GM12878 (cell line): ENCODE measurements around the gene TIPARP. TPM values are rescaled to one million over a fixed set of nuclear protein-coding genes. Genes with fewer than 3 reads are reported as not detected.

Experiments
- ATAC-seq: fragments of 200-7000 bp; cut with Tn5 transposase; 3 replicates; pipeline ENCODE4 v1.9.1; 2020; ENCODE audit warnings: mild to moderate bottlenecking, moderate library complexity
- BruUV-seq: library from RNA; stranded (reverse); fragments of 400-500 nt; replicated peaks from 2 replicates; lab custom pipeline; 2021; lab: Mats Ljungman, UMichigan
- CTCF ChIA-PET: fragments of 300-600 bp; sonication (Branson Sonifier 250); formaldehyde crosslinking; extraction: SDS; loops from one replicate; lab custom pipeline; 2021; ENCODE audit warnings: inconsistent platforms; lab: Yijun Ruan, JAX
- POLR2A ChIA-PET: fragments of 350-600 bp; formaldehyde crosslinking; extraction: SDS; loops from one replicate; lab custom pipeline; 2021; ENCODE audit warnings: inconsistent platforms; lab: Charles Lee
- RAD21 ChIA-PET: fragments of 300-600 bp; sonication (Branson Sonifier 250); formaldehyde crosslinking; loops from one replicate; lab custom pipeline; 2023; ENCODE audit warnings: antibody characterized with exemption; ENCODE audit not compliant: unreplicated experiment; lab: Charles Lee
- SMC1A ChIA-PET: fragments of 300-600 bp; sonication (Branson Sonifier 250); formaldehyde crosslinking; loops from one replicate; lab custom pipeline; 2023; ENCODE audit not compliant: unreplicated experiment, uncharacterized antibody; lab: Charles Lee
- DNase-seq: peaks from one replicate; pipeline ENCODE4 v3.0.0-alpha.2; 2011; ENCODE audit warnings: low read depth, low spot score
- FAIRE-seq: peaks from 3 replicates; lab custom pipeline; 2011; peaks lifted over from hg19 to GRCh38; lab: Jason Lieb, UNC
- H2AFZ ChIP-seq: 2 replicates; pipeline ENCODE4 v1.6.0; 2011; ENCODE audit warnings: low read depth, low read length, control low read depth; ENCODE audit not compliant: control insufficient read depth
- H3K27ac ChIP-seq: 2 replicates; pipeline ENCODE4 v1.5.1; 2011; ENCODE audit warnings: control low read depth; ENCODE audit not compliant: control insufficient read depth, insufficient read depth
- H3K27me3 ChIP-seq, 2 experiments: replicated peaks in 1 of 2; 2 replicates each; pipeline versions ENCODE4 v1.6.0 to v1.6.1; 2011; ENCODE audit warnings: low read length in 1 of 2; ENCODE audit not compliant: control insufficient read depth in 2 of 2, insufficient read depth in 2 of 2
- H3K36me3 ChIP-seq, 2 experiments: 2 replicates each; pipeline ENCODE4 v1.5.1; 2011; ENCODE audit warnings: low read length in 1 of 2; ENCODE audit not compliant: control insufficient read depth in 2 of 2, insufficient read depth in 2 of 2
- H3K4me1 ChIP-seq: 2 replicates; pipeline ENCODE4 v1.6.1; 2011; ENCODE audit warnings: mild to moderate bottlenecking, low read length, moderate library complexity, mixed read lengths; ENCODE audit not compliant: control insufficient read depth, insufficient read depth
- H3K4me2 ChIP-seq: 2 replicates; pipeline ENCODE4 v1.6.0; 2011; ENCODE audit warnings: control low read depth; ENCODE audit not compliant: control insufficient read depth, insufficient read depth
- H3K4me3 ChIP-seq: fragments of 200-600 bp; sonication (generic); 2 replicates; pipeline ENCODE4 v1.5.1; 2016
- H3K79me2 ChIP-seq: 2 replicates; pipeline ENCODE4 v1.6.0; 2011; ENCODE audit warnings: low read length; ENCODE audit not compliant: control insufficient read depth, insufficient read depth
- H3K9ac ChIP-seq: 2 replicates; pipeline ENCODE4 v1.8.0; 2011; ENCODE audit warnings: low read length, control low read depth, mixed read lengths; ENCODE audit not compliant: control insufficient read depth, insufficient read depth
- H3K9me3 ChIP-seq: replicated peaks from 3 replicates; pipeline ENCODE4 v1.5.1; 2011; ENCODE audit warnings: mild to moderate bottlenecking, low read length; ENCODE audit not compliant: control insufficient read depth, insufficient read depth
- H4K20me1 ChIP-seq: 2 replicates; pipeline ENCODE4 v1.6.0; 2011; ENCODE audit not compliant: control insufficient read depth, insufficient read depth
- CBX5 ChIP-seq: sonication (generic); IDR thresholded peaks from 2 replicates; pipeline ENCODE4 v1.6.1; 2016; ENCODE audit warnings: low read depth, moderate library complexity, mild to moderate bottlenecking, inconsistent platforms
- POLR2A ChIP-seq: IDR thresholded peaks from 2 replicates; pipeline ENCODE4 v1.6.1; 2011; ENCODE audit warnings: low read depth, mild to moderate bottlenecking, low read length
- POLR2AphosphoS5 ChIP-seq: IDR thresholded peaks from 2 replicates; pipeline ENCODE4 v1.6.1; 2011; ENCODE audit warnings: mild to moderate bottlenecking, low read length, inconsistent platforms
- SMC3 ChIP-seq: IDR thresholded peaks from 2 replicates; pipeline ENCODE4 v1.6.1; 2011; ENCODE audit warnings: low read length, improper control_type of control experiment, borderline replicate concordance
- WGBS: methylation state at CpG from one replicate; pipeline ENCODE4 v1.1.6; 2016; ENCODE audit warnings: low lambda C conversion rate; ENCODE audit not compliant: insufficient replicate concordance, insufficient coverage; ENCODE audit errors: missing lambda C conversion rate; 5-methylcytosine and 5-hydroxymethylcytosine counted together
- in situ Hi-C: fragments of 300-500 bp; cut with MboI; formaldehyde crosslinking; loops from 9 replicates; pipeline ENCODE4 v1.14.3; 2018; ENCODE audit warnings: mixed read lengths
- intact Hi-C: fragments of 100-400 bp; cut with micrococcal nuclease; formaldehyde crosslinking; loops from one replicate; pipeline ENCODE4 v1.14.2; 2022; ENCODE audit not compliant: unreplicated experiment
- polyA plus RNA-seq, 11 experiments: library from polyadenylated mRNA; depleted of rRNA in 4 of 11; unstranded in 6 of 11; stranded (reverse) in 5 of 11; fragments of >200 nt; fragmentation: Nextera tagmentation in 4 of 11; fragmentation: Illumina TruSeq in 1 of 11; extraction: Ambion mirVana in 4 of 11; extraction: Trizol in 1 of 11; gene quantifications; 1 replicate in 1 of 11; 2 replicates in 10 of 11; pipeline versions ENCODE4 v1.2.1 to v1.2.3, GENCODE V29; 2011 to 2016; ENCODE audit warnings: inconsistent platforms in 2 of 11, missing spikeins in 2 of 11, low read depth in 1 of 11
- total RNA-seq, 4 experiments: library from RNA; depleted of rRNA in 3 of 4; stranded (reverse); fragments of >200 nt in 3 of 4; fragmentation: Illumina TruSeq in 1 of 4; extraction: Trizol in 1 of 4; gene quantifications; 2 replicates each; pipeline versions ENCODE4 v1.2.1 to v1.2.3, GENCODE V29; 2013 to 2021
- TF ChIP-seq, protein P1 (sequence below): fragments of 450-650 bp; IDR thresholded peaks from 2 replicates; pipeline ENCODE4 v1.6.1; 2017; ENCODE audit warnings: borderline replicate concordance
- TF ChIP-seq, protein P2 (sequence below): IDR thresholded peaks from 2 replicates; pipeline ENCODE4 v1.6.1; 2012; ENCODE audit warnings: low read depth, low read length, improper control_type of control experiment

Gene TIPARP
- total and polyA plus RNA-seq, 10 of the 15 experiments (the other 5 are each of a cell fraction or from before 2014, with no cell fraction given), result 3.2 to 21.5 (median 12.0) TPM

DNA sequence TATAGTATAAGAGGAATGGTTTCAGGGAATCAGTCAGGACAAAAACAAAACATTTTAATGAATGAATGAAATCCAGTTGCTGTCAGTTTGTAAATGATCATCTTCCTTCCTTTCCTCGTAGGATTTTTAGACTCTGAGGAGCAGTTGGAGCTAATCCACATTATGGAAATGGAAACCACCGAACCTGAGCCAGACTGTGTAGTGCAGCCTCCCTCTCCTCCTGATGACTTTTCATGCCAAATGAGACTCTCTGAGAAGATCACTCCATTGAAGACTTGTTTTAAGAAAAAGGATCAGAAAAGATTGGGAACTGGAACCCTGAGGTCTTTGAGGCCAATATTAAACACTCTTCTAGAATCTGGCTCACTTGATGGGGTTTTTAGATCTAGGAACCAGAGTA is 3.1 kb downstream of the TIPARP start:
- in situ Hi-C loops, result loop anchor here (5.0 kb wide), 2 partner anchors 405 to 460 kb away; no protein-coding TSS in a partner anchor
- Histone ChIP-seq H4K20me1 (peaks cover 3% of the 10 kb centered on the region; the same call in 1 of the 2 replicates), H3K9ac (no peak overlapping the region), H3K9me3 (no peaks in the 10 kb centered on the region), H3K4me1 (peaks cover 15% of the 10 kb centered on the region; the same call in 1 of the 2 replicates), H3K4me3 (peak overlapping the region; percentile 98), H3K27ac (no peak overlapping the region; the same call in 1 of the 2 replicates), H3K79me2 (peaks cover 81% of the 10 kb centered on the region), H3K36me3 (peaks cover 3 to 17% of the 10 kb centered on the region in 2 experiments), H3K27me3 (no peaks in the 10 kb centered on the region), H3K4me2 (peak overlapping the region; percentile 82), H2AFZ (no peak overlapping the region)
- SMC1A ChIA-PET, result interaction anchor here (0.7 to 8.9 kb wide), 26 partner anchors 10 to 460 kb away, joined by 3 to 142 read pairs (median 4); partner anchors contain the start of gene SSR3
- TF ChIP-seq SMC3, result 0 out of 2 replicates have a peak, but pooled peaks have one; percentile 4
- TF ChIP-seq, protein P1, sequence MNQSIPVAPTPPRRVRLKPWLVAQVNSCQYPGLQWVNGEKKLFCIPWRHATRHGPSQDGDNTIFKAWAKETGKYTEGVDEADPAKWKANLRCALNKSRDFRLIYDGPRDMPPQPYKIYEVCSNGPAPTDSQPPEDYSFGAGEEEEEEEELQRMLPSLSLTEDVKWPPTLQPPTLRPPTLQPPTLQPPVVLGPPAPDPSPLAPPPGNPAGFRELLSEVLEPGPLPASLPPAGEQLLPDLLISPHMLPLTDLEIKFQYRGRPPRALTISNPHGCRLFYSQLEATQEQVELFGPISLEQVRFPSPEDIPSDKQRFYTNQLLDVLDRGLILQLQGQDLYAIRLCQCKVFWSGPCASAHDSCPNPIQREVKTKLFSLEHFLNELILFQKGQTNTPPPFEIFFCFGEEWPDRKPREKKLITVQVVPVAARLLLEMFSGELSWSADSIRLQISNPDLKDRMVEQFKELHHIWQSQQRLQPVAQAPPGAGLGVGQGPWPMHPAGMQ, result no peak
- POLR2A ChIA-PET, result interaction anchor here (0.9 to 3.8 kb wide), 5 partner anchors 11 to 409 kb away, joined by 4 to 20 read pairs (median 4); partner anchors contain the start of gene SSR3
- BruUV-seq, result no TSS peak
- 44% methylated on average over 2 of the region's 2 CpGs for WGBS
- intact Hi-C loops, result no loop called here
- ATAC-seq, result no peak
- FAIRE-seq, result no peak
- RAD21 ChIA-PET, result interaction anchor here (0.8 to 5.9 kb wide), 18 partner anchors 9 to 459 kb away, joined by 3 to 40 read pairs (median 4); partner anchors contain the start of gene SSR3
- DNase-seq, result no peak
- CTCF ChIA-PET, result interaction anchor here (0.7 to 12.1 kb wide), 10 partner anchors 9 to 461 kb away, joined by 3 to 199 read pairs (median 6); no protein-coding TSS in a partner anchor

DNA sequence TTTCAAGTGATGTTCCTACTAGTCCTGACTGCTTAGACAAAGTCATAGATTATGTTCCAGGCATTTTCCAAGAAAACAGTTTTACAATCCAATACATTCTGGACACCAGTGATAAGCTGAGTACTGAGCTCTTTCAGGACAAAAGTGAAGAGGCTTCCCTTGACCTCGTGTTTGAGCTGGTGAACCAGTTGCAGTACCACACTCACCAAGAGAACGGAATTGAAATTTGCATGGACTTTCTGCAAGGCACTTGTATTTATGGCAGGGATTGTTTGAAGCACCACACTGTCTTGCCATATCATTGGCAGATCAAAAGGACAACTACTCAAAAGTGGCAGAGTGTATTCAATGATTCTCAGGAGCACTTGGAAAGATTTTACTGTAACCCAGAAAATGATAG is 3.8 kb downstream of the TIPARP start:
- Histone ChIP-seq H3K27me3 (no peaks in the 10 kb centered on the region), H3K9ac (no peak overlapping the region), H3K27ac (no peak overlapping the region), H3K9me3 (no peaks in the 10 kb centered on the region), H3K4me3 (peak overlapping the region; percentile 98; the same call in 1 of the 2 replicates)
- RAD21 ChIA-PET, result interaction anchor here (0.8 to 5.9 kb wide), 21 partner anchors 8 to 459 kb away, joined by 3 to 40 read pairs (median 4); partner anchors contain the start of gene SSR3
- 35% methylated on average over 2 of the region's 2 CpGs for WGBS
- SMC1A ChIA-PET, result interaction anchor here (0.7 to 8.9 kb wide), 29 partner anchors 8 to 459 kb away, joined by 3 to 142 read pairs (median 5); partner anchors contain the start of gene SSR3
- in situ Hi-C loops, result loop anchor here (5.0 kb wide), 2 partner anchors 404 to 459 kb away; no protein-coding TSS in a partner anchor
- FAIRE-seq, result no peak
- TF ChIP-seq SMC3 (no peak), CBX5 (no peak), POLR2A (0 out of 2 replicates have a peak, but pooled peaks have one; percentile 26), POLR2AphosphoS5 (peak; percentile 60; the same call in 1 of the 2 replicates)
- TF ChIP-seq, protein P2, sequence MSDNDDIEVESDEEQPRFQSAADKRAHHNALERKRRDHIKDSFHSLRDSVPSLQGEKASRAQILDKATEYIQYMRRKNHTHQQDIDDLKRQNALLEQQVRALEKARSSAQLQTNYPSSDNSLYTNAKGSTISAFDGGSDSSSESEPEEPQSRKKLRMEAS, result no peak
- TF ChIP-seq, all 136 proteins: peak for 2
- CTCF ChIA-PET, result interaction anchor here (0.7 to 12.1 kb wide), 12 partner anchors 8 to 460 kb away, joined by 3 to 199 read pairs (median 5); no protein-coding TSS in a partner anchor
- POLR2A ChIA-PET, result interaction anchor here (1.2 to 3.8 kb wide), 6 partner anchors 10 to 408 kb away, joined by 3 to 20 read pairs (median 4); partner anchors contain the start of gene SSR3
- BruUV-seq, result no TSS peak
- intact Hi-C loops, result no loop called here
- DNase-seq (no peak), ATAC-seq (no peak)
- peaks cover 15% of the 10 kb centered on the region; the same call in 1 of the 2 replicates for H3K4me1 ChIP-seq
- H3K36me3 ChIP-seq, result peaks cover 3 to 18% of the 10 kb centered on the region in 2 experiments
- no peak overlapping the region for H2AFZ ChIP-seq
- H4K20me1 ChIP-seq, result peaks cover 3% of the 10 kb centered on the region; the same call in 1 of the 2 replicates
- peak overlapping the region; percentile 82 for H3K4me2 ChIP-seq
- peaks cover 87% of the 10 kb centered on the region for H3K79me2 ChIP-seq
